ENCODE data around the gene DISP1. TPM values are rescaled to one million over a fixed set of nuclear protein-coding genes. Genes with fewer than 3 reads are reported as not detected.

The DISP1 gene
- total RNA-seq, 1 experiment from 2014 or later: 1.3 TPM

DNA sequence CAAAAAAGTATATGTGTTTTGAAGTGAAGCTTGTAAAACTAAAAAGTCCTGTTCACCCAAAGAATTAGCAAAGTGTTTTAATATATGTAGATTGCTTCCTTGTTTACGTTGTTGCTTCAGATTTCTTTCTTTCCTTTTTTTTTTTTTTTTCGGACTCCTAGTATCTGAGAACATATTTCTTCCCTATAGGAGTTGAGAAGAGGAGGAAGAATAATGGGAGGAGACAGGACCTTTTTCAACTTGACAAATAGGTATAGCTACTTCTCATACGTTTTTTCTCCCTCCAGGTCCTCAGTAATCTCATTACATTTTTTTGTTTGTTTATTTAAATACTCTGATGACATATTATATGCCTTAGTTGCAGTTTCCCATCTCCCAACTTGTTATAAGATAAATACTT is 8.9 kb downstream of the DISP1 start:
- DNase-seq (no peak), ATAC-seq (no peak)
- no peaks in the 10 kb centered on the region for H3K9me2 ChIP-seq (replicated peaks; ENCODE audit: low read length)
- H3K4me3 ChIP-seq (ENCODE audit: low read length): no peak overlapping the region
- no peaks in the 10 kb centered on the region for H3K27me3 ChIP-seq (ENCODE audit: low read length)
- BruUV-seq (replicated peaks): no TSS peak
- no peaks in the 10 kb centered on the region for H3K36me3 ChIP-seq (ENCODE audit: low read depth, low read length)
- no peaks in the 10 kb centered on the region for H4K20me1 ChIP-seq (ENCODE audit: low read length)
- intact Hi-C loops (cut with micrococcal nuclease): no loop called here
- H3K4me1 ChIP-seq (ENCODE audit: insufficient read depth, low read length): peaks cover 22% of the 10 kb centered on the region
- H3K9ac ChIP-seq (ENCODE audit: low read length): no peak overlapping the region
- peaks cover 52% of the 10 kb centered on the region for H3K79me2 ChIP-seq (ENCODE audit: low read length)
- H3K27ac ChIP-seq (ENCODE audit: low read length): no peak overlapping the region
- ChIA-PET CTCF (no interaction called here), POLR2A (ENCODE audit: unreplicated experiment) (no interaction called here)
- H3K4me2 ChIP-seq (ENCODE audit: low read length): no peak overlapping the region
- no peaks in the 10 kb centered on the region for H3F3A ChIP-seq (ENCODE audit: low read length, unreplicated experiment)
- H2AFZ ChIP-seq (ENCODE audit: low read length): no peak overlapping the region
- no peaks in the 10 kb centered on the region for H3K9me3 ChIP-seq (ENCODE audit: low read length)
- TF ChIP-seq EZH2 (IDR thresholded peaks at IDR 0.05; ENCODE audit: low read length, unreplicated experiment): no peak

GRCh38 chr1:222824641-222825040 is 9.8 kb downstream of the DISP1 start:
- Histone ChIP-seq H3K4me2 (ENCODE audit: low read length) (no peak overlapping the region), H3K4me3 (ENCODE audit: low read length) (no peak overlapping the region), H3K36me3 (ENCODE audit: low read depth, low read length) (no peaks in the 10 kb centered on the region), H4K20me1 (ENCODE audit: low read length) (no peaks in the 10 kb centered on the region), H2AFZ (ENCODE audit: low read length) (no peak overlapping the region), H3K79me2 (ENCODE audit: low read length) (peaks cover 43% of the 10 kb centered on the region), H3K9me2 (replicated peaks; ENCODE audit: low read length) (no peaks in the 10 kb centered on the region), H3K9ac (ENCODE audit: low read length) (no peak overlapping the region), H3K27ac (ENCODE audit: low read length) (no peak overlapping the region), H3F3A (ENCODE audit: low read length, unreplicated experiment) (no peaks in the 10 kb centered on the region), H3K9me3 (ENCODE audit: low read length) (no peaks in the 10 kb centered on the region), H3K4me1 (ENCODE audit: insufficient read depth, low read length) (peaks cover 20% of the 10 kb centered on the region), H3K27me3 (ENCODE audit: low read length) (no peaks in the 10 kb centered on the region)
- DNase-seq: no peak
- ChIA-PET POLR2A (ENCODE audit: unreplicated experiment) (no interaction called here), CTCF (no interaction called here)
- TF ChIP-seq EZH2phosphoT487 (IDR thresholded peaks at IDR 0.05; ENCODE audit: borderline replicate concordance, low read length) (no peak), CTCF (conservative IDR thresholded peaks at IDR 0.05; ENCODE audit: low read depth, low read length) (no peak), EZH2 (IDR thresholded peaks at IDR 0.05; ENCODE audit: low read length, unreplicated experiment) (no peak)
- BruUV-seq (replicated peaks): no TSS peak
- intact Hi-C loops (cut with micrococcal nuclease): no loop called here
- ATAC-seq: no peak

DNA sequence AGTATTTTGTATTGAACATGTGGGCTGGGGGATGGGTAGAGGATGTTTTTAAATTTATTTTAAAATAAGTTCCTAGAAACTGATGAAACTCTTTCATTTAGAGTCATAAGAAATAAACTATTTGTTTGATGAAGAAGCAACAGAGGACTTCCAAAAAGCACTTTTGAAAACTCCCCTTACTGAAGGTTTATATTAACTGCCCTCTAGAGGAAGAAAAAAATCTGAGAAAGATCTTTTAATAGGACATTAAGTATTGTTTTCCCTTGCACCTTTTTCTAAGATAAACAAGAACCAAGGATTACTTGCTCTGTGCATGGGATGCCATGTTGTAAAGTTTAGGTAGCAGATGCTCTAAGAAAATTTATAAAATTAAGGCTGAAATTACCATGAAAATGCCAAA is 14.1 kb downstream of the DISP1 start:
- H3F3A ChIP-seq (ENCODE audit: low read length, unreplicated experiment): no peaks in the 10 kb centered on the region
- no peak overlapping the region for H3K27ac ChIP-seq (ENCODE audit: low read length)
- TF ChIP-seq CTCF (conservative IDR thresholded peaks at IDR 0.05; ENCODE audit: low read depth, low read length): peak; percentile 62
- no peak for TF ChIP-seq EZH2 (IDR thresholded peaks at IDR 0.05; ENCODE audit: low read length, unreplicated experiment)
- no peaks in the 10 kb centered on the region for H4K20me1 ChIP-seq (ENCODE audit: low read length)
- H3K4me2 ChIP-seq (ENCODE audit: low read length): no peak overlapping the region
- CTCF ChIA-PET: no interaction called here
- no peak; the same call in 1 of the 2 replicates for ATAC-seq
- H3K79me2 ChIP-seq (ENCODE audit: low read length): 0 out of 2 replicates have a peak, but pooled peaks cover 5% of the 10 kb centered on the region
- intact Hi-C loops (cut with micrococcal nuclease): no loop called here
- H2AFZ ChIP-seq (ENCODE audit: low read length): no peak overlapping the region
- H3K9ac ChIP-seq (ENCODE audit: low read length): no peak overlapping the region
- no peaks in the 10 kb centered on the region for H3K36me3 ChIP-seq (ENCODE audit: low read depth, low read length)
- H3K9me2 ChIP-seq (replicated peaks; ENCODE audit: low read length): no peaks in the 10 kb centered on the region
- peak; percentile 29 for DNase-seq
- H3K27me3 ChIP-seq (ENCODE audit: low read length): no peaks in the 10 kb centered on the region
- no peaks in the 10 kb centered on the region for H3K9me3 ChIP-seq (ENCODE audit: low read length)
- BruUV-seq (replicated peaks): no TSS peak
- no peak overlapping the region for H3K4me3 ChIP-seq (ENCODE audit: low read length)
- POLR2A ChIA-PET (ENCODE audit: unreplicated experiment): no interaction called here
- peaks cover 20% of the 10 kb centered on the region for H3K4me1 ChIP-seq (ENCODE audit: insufficient read depth, low read length)

Measured in PC-3 (cell line).